Activated CD4-positive, alpha-beta T cell treated with anti-CD3 and anti-CD28 coated beads, Interleukin-2, amount 10 ng/mL, durations not matched to agents 24 days and 14 days (primary cell): ENCODE measurements around the gene TUBB4B. TPM values are rescaled to one million over a fixed set of nuclear protein-coding genes. Genes with fewer than 3 reads are reported as not detected.

Source experiments
- DNase-seq: peaks from one replicate; pipeline ENCODE4 v3.0.0; 2022
- H3K27ac Mint-ChIP-seq: one replicate; pipeline ENCODE4 v1.8.0; 2022; ENCODE audit warnings: mild to moderate bottlenecking, mixed read lengths
- H3K27me3 Mint-ChIP-seq: one replicate; pipeline ENCODE4 v1.8.0; 2022; ENCODE audit warnings: mixed read lengths
- H3K36me3 Mint-ChIP-seq: one replicate; pipeline ENCODE4 v1.8.0; 2022; ENCODE audit warnings: low read depth, mild to moderate bottlenecking, mixed read lengths
- H3K4me1 Mint-ChIP-seq: one replicate; pipeline ENCODE4 v1.8.0; 2021; ENCODE audit warnings: mixed read lengths
- H3K4me3 Mint-ChIP-seq: one replicate; pipeline ENCODE4 v1.8.0; 2022; ENCODE audit warnings: mild to moderate bottlenecking, moderate library complexity, mixed read lengths
- H3K9me3 Mint-ChIP-seq: one replicate; pipeline ENCODE4 v1.8.0; 2021; ENCODE audit warnings: mixed read lengths
- intact Hi-C: fragments of 100-400 bp; cut with micrococcal nuclease; formaldehyde crosslinking; loops from one replicate; pipeline ENCODE4 v1.15.1; 2023
- total RNA-seq: library from RNA; stranded (reverse); gene quantifications from 2 replicates; pipeline ENCODE4 v1.2.3, GENCODE V29; 2022

TUBB4B gene
- total RNA-seq, 1 donor from 2014 or later = 299 TPM

- no peak for DNase-seq
- H3K36me3 Mint-ChIP-seq = no peaks in the 10 kb centered on the region
- H3K27ac Mint-ChIP-seq = no peak overlapping the region
- no peaks in the 10 kb centered on the region for H3K9me3 Mint-ChIP-seq
- peaks cover 2% of the 10 kb centered on the region for H3K27me3 Mint-ChIP-seq
- peaks cover 6% of the 10 kb centered on the region for H3K4me1 Mint-ChIP-seq
- intact Hi-C loops = no loop called here
- no peak overlapping the region for H3K4me3 Mint-ChIP-seq
Observed at GRCh38 chr9:137225699-137226331, 15.3 kb upstream of the TUBB4B start.

- no peaks in the 10 kb centered on the region for H3K9me3 Mint-ChIP-seq
- intact Hi-C loops = loop anchor here (1.0 kb wide), 1 partner anchor 108 kb away; no protein-coding TSS in a partner anchor
- no peak overlapping the region for H3K4me3 Mint-ChIP-seq
Observed at GRCh38 chr9:137226338-137227053, 14.6 kb upstream of the TUBB4B start.

GRCh38 chr9:137227054-137227852, 13.8 kb upstream of the TUBB4B start, which contains the start of gene RNF224:
RNF224 (plus strand) TSS chr9:137227502; CDS start chr9:137228336, 834 bp downstream.
- Mint-ChIP-seq H3K4me3 (no peak within 1 kb of the TSS), H3K4me1 (peaks cover 6% of the 10 kb centered on the region), H3K36me3 (no peaks in the 10 kb centered on the region), H3K27ac (peak within 1 kb of the TSS; percentile 55), H3K9me3 (no peaks in the 10 kb centered on the region), H3K27me3 (peaks cover 2% of the 10 kb centered on the region)
- peak; percentile 95 for DNase-seq
- intact Hi-C loops = loop anchor here (1.0 kb wide), 1 partner anchor 109 kb away; no protein-coding TSS in a partner anchor

More at GRCh38 chr9:137226338-137227053, 14.6 kb upstream of the TUBB4B start:
- peaks cover 2% of the 10 kb centered on the region for H3K27me3 Mint-ChIP-seq
- H3K27ac Mint-ChIP-seq = no peak overlapping the region
- DNase-seq = no peak
- H3K4me1 Mint-ChIP-seq = peaks cover 6% of the 10 kb centered on the region
- H3K36me3 Mint-ChIP-seq = no peaks in the 10 kb centered on the region

- Mint-ChIP-seq H3K27me3 (peaks cover 2% of the 10 kb centered on the region), H3K27ac (peak overlapping the region; percentile 55), H3K4me1 (peaks cover 5% of the 10 kb centered on the region), H3K4me3 (no peak overlapping the region), H3K9me3 (no peaks in the 10 kb centered on the region), H3K36me3 (no peaks in the 10 kb centered on the region)
- intact Hi-C loops = loop anchor here (1.0 kb wide), 1 partner anchor 110 kb away; no protein-coding TSS in a partner anchor
- DNase-seq = no peak
Observed at GRCh38 chr9:137227853-137228505, 13.1 kb upstream of the TUBB4B start.

- intact Hi-C loops = no loop called here
- no peak overlapping the region for H3K27ac Mint-ChIP-seq
- H3K36me3 Mint-ChIP-seq = no peaks in the 10 kb centered on the region
- no peaks in the 10 kb centered on the region for H3K9me3 Mint-ChIP-seq
- peaks cover 2% of the 10 kb centered on the region for H3K27me3 Mint-ChIP-seq
- no peak overlapping the region for H3K4me3 Mint-ChIP-seq
- H3K4me1 Mint-ChIP-seq = peaks cover 4% of the 10 kb centered on the region
- DNase-seq = no peak
Observed at GRCh38 chr9:137228506-137228967, 12.6 kb upstream of the TUBB4B start.

- Mint-ChIP-seq H3K36me3 (no peaks in the 10 kb centered on the region), H3K4me1 (peaks cover 3% of the 10 kb centered on the region)
Observed at GRCh38 chr9:137228968-137229896, 11.9 kb upstream of the TUBB4B start.

GRCh38 chr9:137229903-137230704, 11.0 kb upstream of the TUBB4B start:
- Mint-ChIP-seq H3K9me3 (no peaks in the 10 kb centered on the region), H3K27ac (no peak overlapping the region), H3K4me1 (peaks cover 3% of the 10 kb centered on the region), H3K36me3 (no peaks in the 10 kb centered on the region), H3K4me3 (no peak overlapping the region), H3K27me3 (peaks cover 2% of the 10 kb centered on the region)
- intact Hi-C loops = no loop called here
- no peak for DNase-seq

More at GRCh38 chr9:137228968-137229896, 11.9 kb upstream of the TUBB4B start:
- DNase-seq = no peak
- H3K27me3 Mint-ChIP-seq = peaks cover 2% of the 10 kb centered on the region
- H3K9me3 Mint-ChIP-seq = no peaks in the 10 kb centered on the region
- intact Hi-C loops = no loop called here
- no peak overlapping the region for H3K4me3 Mint-ChIP-seq
- no peak overlapping the region for H3K27ac Mint-ChIP-seq

GRCh38 chr9:137230705-137231371, 10.2 kb upstream of the TUBB4B start, which contains the start of gene SLC34A3:
SLC34A3 (plus strand) TSS chr9:137230901; CDS start chr9:137231703, 802 bp downstream.
- Mint-ChIP-seq H3K4me1 (peaks cover 3% of the 10 kb centered on the region), H3K27ac (no peak within 1 kb of the TSS), H3K9me3 (no peaks in the 10 kb centered on the region), H3K4me3 (no peak within 1 kb of the TSS), H3K36me3 (no peaks in the 10 kb centered on the region), H3K27me3 (peaks cover 3% of the 10 kb centered on the region)
- no peak for DNase-seq
- intact Hi-C loops = no loop called here

- Mint-ChIP-seq H3K9me3 (no peaks in the 10 kb centered on the region), H3K36me3 (no peaks in the 10 kb centered on the region), H3K27ac (no peak overlapping the region), H3K4me3 (no peak overlapping the region), H3K4me1 (peaks cover 3% of the 10 kb centered on the region), H3K27me3 (peaks cover 3% of the 10 kb centered on the region)
- intact Hi-C loops = no loop called here
- DNase-seq = no peak
Observed at GRCh38 chr9:137231372-137232039, 9.6 kb upstream of the TUBB4B start.

- Mint-ChIP-seq H3K27ac (no peak overlapping the region), H3K4me3 (no peak overlapping the region), H3K4me1 (peaks cover 3% of the 10 kb centered on the region), H3K36me3 (no peaks in the 10 kb centered on the region), H3K27me3 (peaks cover 3% of the 10 kb centered on the region), H3K9me3 (no peaks in the 10 kb centered on the region)
- intact Hi-C loops = no loop called here
- no peak for DNase-seq
Observed at GRCh38 chr9:137232101-137232500, 9.0 kb upstream of the TUBB4B start.

GRCh38 chr9:137232510-137232909, 8.6 kb upstream of the TUBB4B start:
- Mint-ChIP-seq H3K4me1 (peaks cover 2% of the 10 kb centered on the region), H3K27me3 (peaks cover 3% of the 10 kb centered on the region), H3K4me3 (no peak overlapping the region), H3K27ac (no peak overlapping the region), H3K36me3 (no peaks in the 10 kb centered on the region), H3K9me3 (no peaks in the 10 kb centered on the region)
- intact Hi-C loops = no loop called here
- no peak for DNase-seq
